Right renal cortex interstitium (tissue), 3 donors: ENCODE results near the gene ABHD16A. TPM values are rescaled to one million over a fixed set of nuclear protein-coding genes. Genes with fewer than 3 reads are reported as not detected.
A peak's percentile ranks its signal among the peaks of the same experiment; 100 is the strongest.

Experiments
- DNase-seq, 3 donors: peaks; one replicate each; pipeline ENCODE4 v3.0.0-alpha.2; 2013; ENCODE audit warnings: low read depth in 3 of 3, low spot score in 2 of 3
- polyA plus RNA-seq, 3 donors: library from polyadenylated mRNA; unstranded; fragments of 120-200 nt; gene quantifications; one replicate each; pipeline ENCODE4 v1.2.1, GENCODE V29; 2013; ENCODE audit not compliant: insufficient read length in 3 of 3

The ABHD16A gene
- polyA plus RNA-seq, 3 donors = 54.8 to 57.3 (median 55.2) TPM

DNA sequence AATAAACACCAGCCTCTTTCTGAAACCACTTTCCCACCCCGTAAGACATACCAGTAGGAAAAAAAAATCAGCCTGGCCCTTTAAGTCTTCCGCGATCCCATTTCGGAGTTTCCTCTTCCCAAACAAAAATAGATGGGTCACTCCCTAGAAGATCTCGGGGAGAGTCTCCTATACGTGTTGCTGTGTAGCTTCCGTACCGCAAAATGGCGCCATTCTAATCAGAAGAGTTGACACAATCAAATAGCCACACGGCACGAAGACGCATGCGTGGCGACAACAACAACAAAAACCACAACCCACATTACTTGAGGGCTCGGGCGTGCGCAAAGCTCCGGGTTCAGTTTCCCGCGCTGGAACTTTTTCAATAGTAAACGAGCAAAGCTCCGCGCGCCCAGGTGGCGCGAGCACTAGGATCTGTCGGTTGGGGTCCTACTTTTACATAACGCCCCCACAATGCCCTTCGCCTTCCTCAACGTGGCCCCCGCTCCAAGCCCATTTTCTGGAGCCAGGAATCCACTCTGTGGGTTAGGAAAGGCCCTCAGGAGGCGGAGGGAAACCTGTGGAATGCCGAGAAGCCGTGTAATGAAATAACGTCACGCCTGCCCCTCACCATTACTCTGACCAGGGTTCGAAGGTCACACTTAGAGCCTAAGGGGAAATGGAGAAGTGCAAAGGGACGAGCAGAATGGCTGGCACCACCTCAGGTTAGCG is 38.2 kb downstream of the ABHD16A start, which contains the start of gene GPANK1:
TSS of gene GPANK1 (minus strand) at position 208 of the 711 bp plus-strand sequence. CDS start 519 bp downstream, outside the sequence.
- peak in 2 of 3 donors; percentile 89 to 92 for DNase-seq

- no peak for DNase-seq
These were observed 38.9 kb downstream of the ABHD16A start for GRCh38 chr6:31663961-31664789.

- no peak for DNase-seq
These were observed 39.8 kb downstream of the ABHD16A start for GRCh38 chr6:31663126-31663960.

DNA sequence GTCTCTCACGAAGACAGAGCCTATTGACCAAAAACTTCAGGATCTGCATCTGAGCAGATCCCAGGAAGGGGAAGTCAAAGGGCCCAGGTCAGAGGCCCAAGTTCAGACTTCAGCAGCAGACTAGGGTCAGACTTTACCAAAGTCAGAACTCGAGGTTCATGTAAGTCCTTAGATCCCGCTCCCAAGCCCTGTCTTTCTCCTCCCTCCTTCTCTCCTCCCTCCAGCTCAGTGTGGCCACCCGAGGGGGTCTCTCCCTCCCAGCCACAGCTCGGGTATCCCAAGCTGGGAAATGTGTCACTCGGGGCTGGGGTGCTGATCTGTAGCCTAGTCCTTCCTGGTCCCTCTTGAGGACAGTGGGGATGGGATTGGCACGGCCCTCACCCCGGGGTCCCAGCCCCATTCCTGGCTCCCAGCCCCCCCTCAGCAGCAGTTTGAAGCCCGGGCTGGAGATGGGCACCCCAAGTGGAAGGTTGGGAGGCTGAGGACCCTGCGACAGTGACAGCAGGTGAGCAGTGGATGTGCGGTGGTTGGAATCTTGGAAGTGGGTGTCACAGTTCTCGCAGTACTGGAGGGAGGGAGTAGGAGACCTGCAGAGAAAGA is 40.9 kb downstream of the ABHD16A start:
- DNase-seq = no peak

DNA sequence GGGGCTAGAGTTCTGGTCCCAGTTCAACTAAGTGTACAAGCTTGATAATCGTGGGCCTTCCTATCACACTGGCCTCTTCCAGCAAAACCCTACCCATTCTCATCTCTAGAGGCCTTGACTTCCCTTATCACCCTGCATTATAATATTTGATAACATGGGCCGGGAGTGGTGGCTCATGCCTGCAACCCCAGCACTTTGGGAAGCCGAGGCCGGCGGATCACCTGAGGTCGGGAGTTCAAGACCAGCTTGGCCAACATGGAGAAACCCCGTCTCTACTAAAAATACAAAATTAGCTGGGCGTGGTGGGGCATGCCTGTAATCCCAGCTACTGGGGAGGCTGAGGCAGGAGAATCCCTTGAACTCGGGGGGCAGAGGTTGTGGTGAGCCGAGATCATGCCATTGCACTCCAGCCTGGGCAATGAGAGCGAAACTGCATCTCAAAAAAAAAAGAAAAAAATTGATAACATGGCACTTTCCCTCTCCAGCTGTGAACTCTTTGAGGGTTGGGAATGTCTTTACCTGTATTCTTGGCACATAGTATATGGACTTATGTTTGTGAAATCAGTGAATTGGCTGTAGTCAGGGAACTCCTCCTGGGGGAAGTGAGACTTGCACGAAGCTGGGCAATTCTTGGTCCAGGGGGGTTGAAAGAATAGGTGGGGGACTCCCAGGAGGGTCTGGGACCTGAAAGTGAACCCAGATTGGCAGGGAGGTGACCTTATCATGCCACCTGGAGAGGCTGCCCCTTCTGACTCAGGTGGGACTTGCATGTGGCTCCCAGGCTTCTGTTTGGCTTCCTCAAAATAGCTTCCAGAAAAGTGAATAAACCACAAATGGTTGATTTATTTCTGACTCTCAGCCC is 41.6 kb downstream of the ABHD16A start:
- no peak for DNase-seq

DNA sequence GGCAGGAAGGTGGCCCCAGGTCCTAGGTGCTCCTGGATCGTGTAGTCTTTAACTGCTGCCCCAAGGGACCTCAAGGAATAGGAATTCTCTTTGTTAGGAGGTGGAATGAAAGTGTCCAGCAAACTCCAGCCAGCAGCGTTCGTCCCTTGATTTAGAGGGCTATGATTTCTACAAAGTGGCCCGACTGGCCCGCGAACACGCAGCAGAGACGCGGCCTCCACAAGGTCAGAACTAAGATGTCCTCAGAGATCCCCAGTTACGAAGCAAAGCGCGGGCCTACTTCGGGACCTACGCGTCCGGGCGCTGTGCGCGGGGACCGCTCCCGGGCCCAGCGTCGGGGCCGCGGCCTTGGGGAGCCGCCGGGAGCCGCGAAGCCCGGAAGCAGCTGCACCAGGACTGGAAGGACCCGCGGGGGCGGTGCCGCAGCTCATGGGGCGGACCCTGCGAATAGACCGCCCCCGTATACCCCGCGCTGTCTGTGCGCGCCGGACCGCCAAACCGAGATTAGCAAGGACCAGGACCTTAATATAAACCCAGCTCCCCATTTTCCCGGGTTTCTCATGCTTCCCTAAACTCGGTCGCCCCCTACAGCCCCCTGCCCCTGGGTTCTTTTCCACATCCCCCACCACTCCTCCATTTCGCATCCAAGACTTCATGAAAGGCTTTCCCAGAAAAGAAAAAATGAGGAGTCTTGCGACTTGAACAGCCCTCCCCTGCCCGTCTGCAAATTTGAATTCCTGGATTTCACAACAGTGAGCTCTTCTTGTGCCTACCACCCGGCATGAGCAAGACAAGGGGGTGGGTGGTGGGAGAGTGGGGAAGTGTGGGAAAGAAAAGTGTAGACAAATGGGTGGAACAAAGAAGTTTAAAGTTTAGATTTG is 42.5 kb downstream of the ABHD16A start, which contains the start of gene C6orf47:
TSS of gene C6orf47 (minus strand) at position 398 of the 881 bp plus-strand sequence. CDS start 831 bp downstream, outside the sequence.
- peak in 1 of 3 donors; percentile 78 for DNase-seq

- no peak for DNase-seq
These were observed 43.3 kb downstream of the ABHD16A start for GRCh38 chr6:31659649-31660380.

GRCh38 chr6:31658983-31659648 is 44.0 kb downstream of the ABHD16A start:
- DNase-seq = no peak

GRCh38 chr6:31658158-31658688 is 44.9 kb downstream of the ABHD16A start:
- DNase-seq = no peak

GRCh38 chr6:31657406-31658157 is 45.5 kb downstream of the ABHD16A start:
- no peak for DNase-seq

GRCh38 chr6:31655349-31656237 is 47.5 kb downstream of the ABHD16A start, which contains the start of gene APOM:
Gene APOM (plus strand): TSS chr6:31655894. CDS start chr6:31655967, 73 bp downstream.
- no peak for DNase-seq

DNA sequence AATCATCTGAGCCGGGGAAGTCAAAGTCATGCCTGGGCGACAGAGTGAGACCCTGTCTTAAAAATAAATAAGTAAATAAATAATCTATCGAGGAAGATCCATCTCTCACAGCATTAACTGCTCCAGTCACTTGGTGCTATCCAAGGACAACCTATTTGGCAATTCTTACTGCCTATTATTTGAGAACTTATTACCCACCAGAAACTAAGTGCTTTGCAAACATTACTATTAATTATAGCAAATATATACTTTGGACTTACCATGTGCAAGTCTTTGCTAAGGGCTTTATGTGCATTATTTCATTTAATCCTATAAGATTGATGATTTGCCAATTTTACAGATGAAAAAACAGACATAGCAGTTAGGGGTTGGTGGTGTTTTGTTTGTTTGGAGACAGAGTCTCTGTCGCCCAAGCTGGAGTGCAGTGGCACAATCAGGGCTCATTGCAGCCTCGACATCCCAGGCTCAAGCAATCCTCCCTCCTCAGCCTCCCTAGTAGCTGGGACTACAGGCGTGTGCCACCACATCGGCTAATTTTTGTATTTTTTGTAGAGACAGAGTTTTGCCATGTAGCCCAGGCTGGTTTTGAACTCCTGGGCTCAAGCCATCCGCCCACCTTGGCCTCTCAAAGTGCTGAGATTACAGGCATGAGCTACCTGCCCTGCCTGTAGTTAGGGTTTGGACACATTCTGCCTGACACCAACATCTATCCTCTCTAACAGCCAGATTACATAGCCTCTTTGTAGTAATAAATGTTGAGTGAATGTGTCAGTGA is 48.4 kb downstream of the ABHD16A start:
- no peak for DNase-seq

- DNase-seq = no peak
These were observed 50.0 kb downstream of the ABHD16A start for GRCh38 chr6:31652925-31653724.
